ENCODE measurements around the gene ADGRF1.

ADGRF1 gene

GRCh38 chr6:46967826-46968349 lies 74.2 kb downstream of the ADGRF1 start:
- DNase-seq (ENCODE audit: insufficient read length, low spot score) (no peak), FAIRE-seq (no peak)
- no peak for TF ChIP-seq CTCF (IDR thresholded peaks at IDR 0.05; ENCODE audit: insufficient read depth, missing control alignments)

DNA sequence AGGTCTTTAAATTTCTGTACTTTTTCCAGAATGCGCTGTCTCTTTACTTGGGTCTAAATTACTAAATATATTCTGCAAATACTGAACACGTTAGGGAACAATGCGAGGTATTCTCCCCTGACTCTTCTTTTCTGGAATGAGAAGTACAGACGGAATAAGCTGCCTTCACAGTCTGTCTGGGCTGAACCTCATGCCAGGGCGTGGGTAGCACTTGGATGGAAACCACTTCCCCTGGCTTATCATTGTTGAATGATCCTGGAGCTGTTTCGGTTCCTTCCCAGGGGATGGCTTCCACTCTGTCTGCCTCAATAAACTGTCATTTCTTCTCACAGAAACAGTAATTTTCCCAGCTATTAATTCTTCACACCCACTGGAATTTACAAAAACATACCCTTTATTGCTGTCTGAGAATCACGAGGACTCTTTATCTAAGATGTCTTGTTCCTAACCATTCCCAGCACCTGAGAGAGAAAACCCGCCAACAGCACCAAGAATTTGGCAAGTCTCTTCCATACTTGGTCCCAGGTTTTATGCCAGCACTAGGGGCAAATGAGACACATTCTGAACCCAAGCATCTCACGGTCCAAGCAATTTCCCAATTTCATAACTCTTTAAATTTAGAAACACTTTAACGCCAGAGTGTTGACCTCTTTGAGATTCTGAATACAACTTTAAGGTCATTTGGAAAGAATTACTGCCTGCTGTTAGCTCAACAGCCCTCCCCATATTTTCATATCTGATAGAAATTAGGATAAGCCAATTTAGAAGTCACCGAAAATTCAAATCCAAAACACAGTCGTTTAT lies 77.2 kb downstream of the ADGRF1 start:
- TF ChIP-seq CTCF (IDR thresholded peaks at IDR 0.05; ENCODE audit: insufficient read depth, missing control alignments): no peak
- no peak for DNase-seq (ENCODE audit: insufficient read length, low spot score)
- FAIRE-seq: no peak

DNA sequence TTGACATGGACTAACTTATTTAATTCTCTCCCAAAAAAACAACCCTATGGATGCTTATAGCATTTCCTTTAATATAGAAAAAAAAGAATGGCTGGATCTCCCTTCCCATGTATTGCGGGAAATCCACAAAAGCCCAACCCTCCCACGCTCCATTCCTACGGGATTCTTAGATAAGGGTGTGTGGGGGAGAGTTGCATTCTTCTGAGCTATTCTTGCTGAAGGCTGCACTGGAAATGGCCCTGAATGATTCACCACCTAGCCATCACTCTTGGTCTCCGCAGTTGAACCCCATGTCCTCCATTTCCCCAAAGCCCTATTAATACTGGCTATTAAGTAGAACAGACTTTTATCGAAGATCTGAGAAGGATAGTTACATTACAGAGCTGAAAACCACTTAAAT lies 78.5 kb downstream of the ADGRF1 start:
- no peak for FAIRE-seq
- DNase-seq (ENCODE audit: insufficient read length, low spot score): no peak
- no peak for TF ChIP-seq CTCF (IDR thresholded peaks at IDR 0.05; ENCODE audit: insufficient read depth, missing control alignments)

DNA sequence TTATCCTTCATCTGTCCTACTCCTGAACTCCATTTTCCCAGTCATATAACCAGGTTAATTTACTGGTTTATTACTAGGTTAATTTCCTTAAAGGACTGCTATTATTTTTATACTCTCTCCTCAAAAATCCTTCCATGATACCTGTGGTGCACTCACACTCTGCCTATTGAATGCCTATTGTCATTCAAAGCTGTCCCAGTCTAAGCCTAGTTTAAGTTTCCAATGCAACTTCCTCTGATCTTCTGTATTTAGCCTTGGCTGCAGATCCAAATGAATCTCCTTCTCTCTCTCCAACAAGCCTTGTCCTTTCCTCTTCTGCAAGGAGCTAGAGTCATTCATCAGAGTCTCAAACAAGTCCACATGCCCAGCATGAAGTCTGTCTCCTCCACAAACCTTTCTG lies 79.1 kb downstream of the ADGRF1 start:
- FAIRE-seq (no peak), DNase-seq (ENCODE audit: insufficient read length, low spot score) (no peak)
- no peak for TF ChIP-seq CTCF (IDR thresholded peaks at IDR 0.05; ENCODE audit: insufficient read depth, missing control alignments)

GRCh38 chr6:46961711-46962110 lies 80.4 kb downstream of the ADGRF1 start:
- FAIRE-seq (no peak), DNase-seq (ENCODE audit: insufficient read length, low spot score) (no peak)
- no peak for TF ChIP-seq CTCF (IDR thresholded peaks at IDR 0.05; ENCODE audit: insufficient read depth, missing control alignments)

GRCh38 chr6:46961232-46961631 lies 80.9 kb downstream of the ADGRF1 start:
- no peak for TF ChIP-seq CTCF (IDR thresholded peaks at IDR 0.05; ENCODE audit: insufficient read depth, missing control alignments)
- FAIRE-seq (no peak), DNase-seq (ENCODE audit: insufficient read length, low spot score) (no peak)

- DNase-seq (ENCODE audit: insufficient read length, low spot score): no peak
- TF ChIP-seq CTCF (IDR thresholded peaks at IDR 0.05; ENCODE audit: insufficient read depth, missing control alignments): no peak
- no peak for FAIRE-seq
Observed at GRCh38 chr6:46959419-46959818, 82.7 kb downstream of the ADGRF1 start.
